ENCODE results near the gene KLHDC3. TPM values are rescaled to one million over a fixed set of nuclear protein-coding genes. Genes with fewer than 3 reads are reported as not detected.

KLHDC3 gene
- total and polyA plus RNA-seq, 9 of the 15 experiments (the other 6 are each of a cell fraction or from before 2014, with no cell fraction given), result 4.5 to 171 (median 107) TPM

DNA sequence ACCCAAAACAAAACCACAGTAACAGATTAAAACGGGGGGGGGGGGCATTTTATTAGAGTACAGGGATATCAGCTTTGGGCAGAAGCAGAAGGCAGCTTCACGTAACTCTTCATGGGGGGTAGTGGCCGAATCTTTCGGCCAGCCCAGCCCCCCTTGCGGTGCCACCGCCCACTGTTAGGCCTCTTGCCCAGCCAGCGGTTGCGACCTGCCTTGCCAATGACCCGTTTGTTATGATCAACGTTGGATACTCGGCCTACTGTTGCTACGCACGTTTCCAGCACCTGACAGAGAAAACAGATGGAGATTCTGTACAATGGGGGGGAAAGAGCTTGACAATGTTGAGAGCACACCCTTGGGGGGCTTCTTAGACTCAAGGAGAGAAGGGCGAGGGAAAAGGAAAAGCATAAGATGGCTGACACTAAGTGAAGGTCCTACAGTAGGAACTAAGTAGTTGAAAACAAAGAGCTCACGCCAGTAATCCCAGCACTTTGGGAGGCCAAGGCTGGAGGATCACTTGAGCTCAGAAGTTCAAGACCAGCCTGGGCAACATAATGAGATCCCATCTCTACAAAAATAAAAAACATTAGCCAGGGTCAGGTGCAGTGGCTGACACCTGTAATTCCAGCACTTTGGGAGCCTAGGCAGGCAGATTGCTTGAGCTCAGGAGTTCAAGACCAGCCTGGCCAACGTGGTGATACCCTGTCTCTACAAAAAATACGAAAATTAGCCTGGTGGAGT, 40.3 kb downstream of the KLHDC3 start (continued):
- TF ChIP-seq BRD9 (IDR thresholded peaks at IDR 0.05; ENCODE audit: low read depth, partially characterized antibody) (no peak), ZKSCAN8 (CRISPR knock-in tag; IDR thresholded peaks at IDR 0.05) (no peak), FOS (IDR thresholded peaks at IDR 0.05; ENCODE audit: extremely low read depth, insufficient read length) (no peak), KHSRP (IDR thresholded peaks at IDR 0.05) (no peak), ESRRA (IDR thresholded peaks at IDR 0.05; ENCODE audit: borderline replicate concordance, low read depth) (no peak), YY1 (IDR thresholded peaks at IDR 0.05; ENCODE audit: borderline replicate concordance in 1 of 3, control insufficient read depth in 1 of 3, extremely low read depth in 1 of 3, insufficient read depth in 3 of 3, insufficient read length in 1 of 3, insufficient replicate concordance in 2 of 3, low read depth in 1 of 3, low read length in 2 of 3) (no peak), NONO (IDR thresholded peaks at IDR 0.05; ENCODE audit: low read depth in 2 of 2, low read length in 1 of 2) (no peak), ZFX (CRISPR knock-in tag; IDR thresholded peaks at IDR 0.05) (no peak), ETS2 (tag; IDR thresholded peaks at IDR 0.05; ENCODE audit: borderline replicate concordance, poor library complexity, severe bottlenecking) (no peak), MIER1 (IDR thresholded peaks at IDR 0.05; ENCODE audit: low read depth) (0 out of 2 replicates have a peak, but pooled peaks have one; percentile 34), DACH1 (IDR thresholded peaks at IDR 0.05; ENCODE audit: partially characterized antibody) (no peak), SMARCB1 (IDR thresholded peaks at IDR 0.05; ENCODE audit: insufficient read length, low read depth) (no peak)
- TF ChIP-seq, protein P1, sequence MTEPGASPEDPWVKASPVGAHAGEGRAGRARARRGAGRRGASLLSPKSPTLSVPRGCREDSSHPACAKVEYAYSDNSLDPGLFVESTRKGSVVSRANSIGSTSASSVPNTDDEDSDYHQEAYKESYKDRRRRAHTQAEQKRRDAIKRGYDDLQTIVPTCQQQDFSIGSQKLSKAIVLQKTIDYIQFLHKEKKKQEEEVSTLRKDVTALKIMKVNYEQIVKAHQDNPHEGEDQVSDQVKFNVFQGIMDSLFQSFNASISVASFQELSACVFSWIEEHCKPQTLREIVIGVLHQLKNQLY (CRISPR knock-in tag; conservative IDR thresholded peaks at IDR 0.05), result no peak
- TF ChIP-seq, protein P2, sequence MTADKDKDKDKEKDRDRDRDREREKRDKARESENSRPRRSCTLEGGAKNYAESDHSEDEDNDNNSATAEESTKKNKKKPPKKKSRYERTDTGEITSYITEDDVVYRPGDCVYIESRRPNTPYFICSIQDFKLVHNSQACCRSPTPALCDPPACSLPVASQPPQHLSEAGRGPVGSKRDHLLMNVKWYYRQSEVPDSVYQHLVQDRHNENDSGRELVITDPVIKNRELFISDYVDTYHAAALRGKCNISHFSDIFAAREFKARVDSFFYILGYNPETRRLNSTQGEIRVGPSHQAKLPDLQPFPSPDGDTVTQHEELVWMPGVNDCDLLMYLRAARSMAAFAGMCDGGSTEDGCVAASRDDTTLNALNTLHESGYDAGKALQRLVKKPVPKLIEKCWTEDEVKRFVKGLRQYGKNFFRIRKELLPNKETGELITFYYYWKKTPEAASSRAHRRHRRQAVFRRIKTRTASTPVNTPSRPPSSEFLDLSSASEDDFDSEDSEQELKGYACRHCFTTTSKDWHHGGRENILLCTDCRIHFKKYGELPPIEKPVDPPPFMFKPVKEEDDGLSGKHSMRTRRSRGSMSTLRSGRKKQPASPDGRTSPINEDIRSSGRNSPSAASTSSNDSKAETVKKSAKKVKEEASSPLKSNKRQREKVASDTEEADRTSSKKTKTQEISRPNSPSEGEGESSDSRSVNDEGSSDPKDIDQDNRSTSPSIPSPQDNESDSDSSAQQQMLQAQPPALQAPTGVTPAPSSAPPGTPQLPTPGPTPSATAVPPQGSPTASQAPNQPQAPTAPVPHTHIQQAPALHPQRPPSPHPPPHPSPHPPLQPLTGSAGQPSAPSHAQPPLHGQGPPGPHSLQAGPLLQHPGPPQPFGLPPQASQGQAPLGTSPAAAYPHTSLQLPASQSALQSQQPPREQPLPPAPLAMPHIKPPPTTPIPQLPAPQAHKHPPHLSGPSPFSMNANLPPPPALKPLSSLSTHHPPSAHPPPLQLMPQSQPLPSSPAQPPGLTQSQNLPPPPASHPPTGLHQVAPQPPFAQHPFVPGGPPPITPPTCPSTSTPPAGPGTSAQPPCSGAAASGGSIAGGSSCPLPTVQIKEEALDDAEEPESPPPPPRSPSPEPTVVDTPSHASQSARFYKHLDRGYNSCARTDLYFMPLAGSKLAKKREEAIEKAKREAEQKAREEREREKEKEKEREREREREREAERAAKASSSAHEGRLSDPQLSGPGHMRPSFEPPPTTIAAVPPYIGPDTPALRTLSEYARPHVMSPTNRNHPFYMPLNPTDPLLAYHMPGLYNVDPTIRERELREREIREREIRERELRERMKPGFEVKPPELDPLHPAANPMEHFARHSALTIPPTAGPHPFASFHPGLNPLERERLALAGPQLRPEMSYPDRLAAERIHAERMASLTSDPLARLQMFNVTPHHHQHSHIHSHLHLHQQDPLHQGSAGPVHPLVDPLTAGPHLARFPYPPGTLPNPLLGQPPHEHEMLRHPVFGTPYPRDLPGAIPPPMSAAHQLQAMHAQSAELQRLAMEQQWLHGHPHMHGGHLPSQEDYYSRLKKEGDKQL (CRISPR knock-in tag; IDR thresholded peaks at IDR 0.05; ENCODE audit: borderline replicate concordance), result no peak
- TF ChIP-seq, protein P3, sequence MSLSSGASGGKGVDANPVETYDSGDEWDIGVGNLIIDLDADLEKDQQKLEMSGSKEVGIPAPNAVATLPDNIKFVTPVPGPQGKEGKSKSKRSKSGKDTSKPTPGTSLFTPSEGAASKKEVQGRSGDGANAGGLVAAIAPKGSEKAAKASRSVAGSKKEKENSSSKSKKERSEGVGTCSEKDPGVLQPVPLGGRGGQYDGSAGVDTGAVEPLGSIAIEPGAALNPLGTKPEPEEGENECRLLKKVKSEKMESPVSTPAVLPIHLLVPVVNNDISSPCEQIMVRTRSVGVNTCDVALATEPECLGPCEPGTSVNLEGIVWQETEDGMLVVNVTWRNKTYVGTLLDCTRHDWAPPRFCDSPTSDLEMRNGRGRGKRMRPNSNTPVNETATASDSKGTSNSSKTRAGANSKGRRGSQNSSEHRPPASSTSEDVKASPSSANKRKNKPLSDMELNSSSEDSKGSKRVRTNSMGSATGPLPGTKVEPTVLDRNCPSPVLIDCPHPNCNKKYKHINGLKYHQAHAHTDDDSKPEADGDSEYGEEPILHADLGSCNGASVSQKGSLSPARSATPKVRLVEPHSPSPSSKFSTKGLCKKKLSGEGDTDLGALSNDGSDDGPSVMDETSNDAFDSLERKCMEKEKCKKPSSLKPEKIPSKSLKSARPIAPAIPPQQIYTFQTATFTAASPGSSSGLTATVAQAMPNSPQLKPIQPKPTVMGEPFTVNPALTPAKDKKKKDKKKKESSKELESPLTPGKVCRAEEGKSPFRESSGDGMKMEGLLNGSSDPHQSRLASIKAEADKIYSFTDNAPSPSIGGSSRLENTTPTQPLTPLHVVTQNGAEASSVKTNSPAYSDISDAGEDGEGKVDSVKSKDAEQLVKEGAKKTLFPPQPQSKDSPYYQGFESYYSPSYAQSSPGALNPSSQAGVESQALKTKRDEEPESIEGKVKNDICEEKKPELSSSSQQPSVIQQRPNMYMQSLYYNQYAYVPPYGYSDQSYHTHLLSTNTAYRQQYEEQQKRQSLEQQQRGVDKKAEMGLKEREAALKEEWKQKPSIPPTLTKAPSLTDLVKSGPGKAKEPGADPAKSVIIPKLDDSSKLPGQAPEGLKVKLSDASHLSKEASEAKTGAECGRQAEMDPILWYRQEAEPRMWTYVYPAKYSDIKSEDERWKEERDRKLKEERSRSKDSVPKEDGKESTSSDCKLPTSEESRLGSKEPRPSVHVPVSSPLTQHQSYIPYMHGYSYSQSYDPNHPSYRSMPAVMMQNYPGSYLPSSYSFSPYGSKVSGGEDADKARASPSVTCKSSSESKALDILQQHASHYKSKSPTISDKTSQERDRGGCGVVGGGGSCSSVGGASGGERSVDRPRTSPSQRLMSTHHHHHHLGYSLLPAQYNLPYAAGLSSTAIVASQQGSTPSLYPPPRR (CRISPR knock-in tag; IDR thresholded peaks at IDR 0.05; ENCODE audit: borderline replicate concordance), result 0 out of 2 replicates have a peak, but pooled peaks have one; percentile 6
